MG63 (cell line): Measurements from ENCODE around the gene ANXA1. TPM values are rescaled to one million over a fixed set of nuclear protein-coding genes. Genes with fewer than 3 reads are reported as not detected.
"Not testable (repeated sequence)": the region's sequence is repeated elsewhere in the genome, so short reads cannot be mapped to it uniquely, and the experiment has no call there.

Experiments
- DNase-seq: peaks from one replicate; pipeline ENCODE4 v3.0.0-alpha.2; 2020
- H3K27me3 ChIP-seq: fragments of 250-450 bp; sonication (Bioruptor Pico); 2 replicates; pipeline ENCODE4 v1.5.1; 2020; ENCODE audit warnings: mild to moderate bottlenecking, moderate library complexity
- H3K36me3 ChIP-seq: fragments of 250-450 bp; sonication (Bioruptor Pico); 2 replicates; pipeline ENCODE4 v1.5.1; 2020; ENCODE audit warnings: mild to moderate bottlenecking, moderate library complexity
- H3K4me3 ChIP-seq: fragments of 250-450 bp; sonication (Bioruptor Pico); 2 replicates; pipeline ENCODE4 v1.5.1; 2020; ENCODE audit warnings: mild to moderate bottlenecking, moderate library complexity
- H3K9me3 ChIP-seq: fragments of 250-450 bp; sonication (Bioruptor Pico); 2 replicates; pipeline ENCODE4 v1.5.1; 2020; ENCODE audit warnings: mild to moderate bottlenecking, moderate library complexity
- total RNA-seq: library from RNA; depleted of rRNA; stranded (reverse); fragments of >200 nt; shearing (Covaris generic); gene quantifications from 2 replicates; pipeline ENCODE4 v1.2.3, GENCODE V29; 2014; ENCODE audit warnings: low replicate concordance; rRNA removed

The ANXA1 gene
- total RNA-seq: 531 and 667 TPM in 2 replicates

- no peaks in the 10 kb centered on the region for H3K27me3 ChIP-seq
- H3K9me3 ChIP-seq: no peaks in the 10 kb centered on the region
- peak within 1 kb of the TSS; percentile 62 for H3K4me3 ChIP-seq
- peak; percentile 3 for DNase-seq
- H3K36me3 ChIP-seq: peaks cover 29% of the 10 kb centered on the region
Measured at GRCh38 chr9:73151653-73152542, at the start of gene ANXA1. ANXA1 (plus strand) TSS chr9:73151865; CDS start chr9:73158536, 6,671 bp downstream.

DNA sequence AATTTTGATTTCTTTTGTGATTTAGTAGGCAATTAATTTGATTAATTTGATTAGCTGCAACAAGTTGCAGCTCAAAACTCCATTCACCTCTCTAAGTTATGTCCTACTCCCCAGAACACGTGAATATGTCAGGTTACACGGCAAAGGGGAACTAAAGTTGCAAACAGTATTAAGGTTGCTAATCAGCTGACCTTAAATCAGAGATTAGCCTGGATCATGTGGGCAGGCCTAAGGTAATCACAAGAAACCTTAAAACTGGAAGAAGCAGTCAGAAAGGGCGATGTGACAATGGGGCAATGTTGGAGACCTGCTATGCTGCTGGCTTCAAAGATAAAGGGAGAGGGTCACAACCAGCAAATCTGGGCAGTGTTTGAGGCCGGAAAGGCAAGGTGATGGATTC lies 47.3 kb upstream of the ANXA1 start:
- DNase-seq: no peak
- Histone ChIP-seq H3K36me3 (no peaks in the 10 kb centered on the region), H3K4me3 (no peak overlapping the region), H3K9me3 (no peaks in the 10 kb centered on the region), H3K27me3 (no peaks in the 10 kb centered on the region)

- H3K9me3 ChIP-seq: no peaks in the 10 kb centered on the region
- no peak overlapping the region for H3K4me3 ChIP-seq
- no peak for DNase-seq
- H3K36me3 ChIP-seq: no peaks in the 10 kb centered on the region
- no peaks in the 10 kb centered on the region for H3K27me3 ChIP-seq
Measured at GRCh38 chr9:73104921-73105320, 46.7 kb upstream of the ANXA1 start.

DNA sequence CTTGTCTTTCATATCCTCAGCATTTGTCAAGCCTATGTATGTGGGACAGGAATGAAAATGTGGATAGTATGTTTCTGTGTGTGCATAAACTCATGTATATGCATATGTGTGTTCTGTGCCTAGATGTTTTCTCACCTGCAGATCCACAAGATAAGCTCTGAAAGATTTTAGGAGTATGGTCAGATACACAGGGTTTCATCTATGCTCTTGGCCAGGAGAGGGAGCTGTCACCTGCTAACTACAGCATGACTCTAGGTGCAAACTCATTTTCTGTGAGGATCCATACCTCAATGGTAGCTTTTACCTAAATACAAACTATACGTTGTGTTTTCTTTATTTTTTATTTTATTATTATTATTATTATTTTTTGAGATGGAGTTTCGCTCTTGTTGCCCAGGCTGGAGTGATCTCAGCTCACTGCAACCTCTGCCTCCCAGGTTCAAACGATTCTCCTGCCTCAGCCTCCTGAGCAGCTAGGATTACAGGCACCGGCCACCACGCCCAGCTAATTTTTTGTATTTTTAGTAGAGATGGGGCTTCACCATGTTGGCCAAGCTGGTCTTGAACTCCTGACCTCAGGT lies 44.1 kb upstream of the ANXA1 start:
- H3K36me3 ChIP-seq, H3K4me3 ChIP-seq, H3K27me3 ChIP-seq, H3K9me3 ChIP-seq: not testable (repeated sequence)
- DNase-seq: peak; percentile 17

DNA sequence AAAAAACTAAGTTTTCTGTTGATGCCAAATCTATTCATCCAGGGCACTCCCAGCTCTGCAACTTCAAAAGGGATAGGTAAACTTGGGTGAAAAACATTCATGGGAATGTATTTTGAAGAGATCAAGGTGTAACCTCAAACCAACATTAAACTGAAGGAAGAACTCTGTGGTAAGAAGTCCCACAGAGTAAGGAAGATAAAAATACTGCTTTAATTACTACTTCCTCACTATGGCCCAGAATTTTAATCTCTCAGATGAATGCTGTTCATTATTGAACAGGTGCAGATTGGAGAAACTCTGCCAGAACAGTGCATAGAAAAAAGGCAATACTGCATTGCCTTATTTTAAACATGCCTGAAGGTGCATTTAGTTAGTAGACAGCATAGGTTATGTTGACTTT lies 37.6 kb upstream of the ANXA1 start:
- Histone ChIP-seq H3K36me3 (no peaks in the 10 kb centered on the region), H3K27me3 (no peaks in the 10 kb centered on the region), H3K9me3 (no peaks in the 10 kb centered on the region), H3K4me3 (no peak overlapping the region)
- DNase-seq: no peak

GRCh38 chr9:73114958-73115357 lies 36.7 kb upstream of the ANXA1 start:
- no peaks in the 10 kb centered on the region for H3K9me3 ChIP-seq
- H3K4me3 ChIP-seq: no peak overlapping the region
- H3K27me3 ChIP-seq: no peaks in the 10 kb centered on the region
- no peak for DNase-seq
- no peaks in the 10 kb centered on the region for H3K36me3 ChIP-seq

DNA sequence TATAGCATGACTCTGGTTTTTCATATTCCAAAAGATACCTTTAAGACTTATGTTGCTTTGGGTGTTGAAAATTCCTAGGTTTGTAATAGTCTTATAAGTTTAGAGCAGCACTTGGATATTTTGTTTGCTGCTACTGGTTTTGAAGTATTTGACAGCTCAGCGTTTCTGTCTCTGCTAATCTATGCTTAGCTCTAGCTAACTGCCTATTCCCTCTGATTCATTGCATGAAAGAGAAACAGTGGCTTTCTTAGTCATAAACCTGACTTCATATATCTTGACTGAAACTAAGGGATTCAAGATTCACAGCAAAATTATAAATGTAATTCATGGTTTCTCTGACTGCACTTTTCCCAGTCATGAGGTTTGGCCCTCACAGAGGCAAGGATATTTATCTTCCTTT lies 35.6 kb upstream of the ANXA1 start:
- no peak for DNase-seq
- H3K36me3 ChIP-seq: no peaks in the 10 kb centered on the region
- no peak overlapping the region for H3K4me3 ChIP-seq

DNA sequence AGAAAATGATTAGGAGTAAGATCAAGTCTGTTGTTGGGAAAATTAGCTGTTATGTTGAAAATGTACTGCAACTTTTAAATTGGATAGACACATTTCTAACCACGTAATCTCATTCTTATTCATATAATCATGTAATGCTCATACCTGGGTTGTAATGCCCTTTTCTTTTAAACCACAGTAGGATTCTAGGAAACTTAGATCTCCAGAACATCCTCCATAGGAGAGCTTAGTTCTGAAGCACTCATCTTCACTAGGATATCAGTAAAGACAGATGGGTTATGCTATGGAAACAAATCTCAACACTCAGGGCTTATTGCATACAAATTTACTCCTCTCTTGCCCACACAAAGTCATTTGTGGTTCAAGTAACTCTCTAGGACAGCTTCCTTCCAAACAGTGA lies 34.8 kb upstream of the ANXA1 start:
- H3K36me3 ChIP-seq: no peaks in the 10 kb centered on the region
- no peaks in the 10 kb centered on the region for H3K27me3 ChIP-seq
- no peaks in the 10 kb centered on the region for H3K9me3 ChIP-seq
- DNase-seq: no peak
- H3K4me3 ChIP-seq: no peak overlapping the region

More for the DNA sequence above, 35.6 kb upstream of the ANXA1 start:
- Histone ChIP-seq H3K27me3 (no peaks in the 10 kb centered on the region), H3K9me3 (no peaks in the 10 kb centered on the region)

- H3K27me3 ChIP-seq: no peaks in the 10 kb centered on the region
- no peak overlapping the region for H3K4me3 ChIP-seq
- no peak for DNase-seq
- no peaks in the 10 kb centered on the region for H3K36me3 ChIP-seq
- H3K9me3 ChIP-seq: no peaks in the 10 kb centered on the region
Measured at GRCh38 chr9:73118286-73118685, 33.4 kb upstream of the ANXA1 start.

- no peak overlapping the region for H3K4me3 ChIP-seq
- H3K9me3 ChIP-seq: no peaks in the 10 kb centered on the region
- no peaks in the 10 kb centered on the region for H3K36me3 ChIP-seq
- no peaks in the 10 kb centered on the region for H3K27me3 ChIP-seq
- peak; percentile 70 for DNase-seq
Measured at GRCh38 chr9:73118898-73119554, 32.6 kb upstream of the ANXA1 start.

DNA sequence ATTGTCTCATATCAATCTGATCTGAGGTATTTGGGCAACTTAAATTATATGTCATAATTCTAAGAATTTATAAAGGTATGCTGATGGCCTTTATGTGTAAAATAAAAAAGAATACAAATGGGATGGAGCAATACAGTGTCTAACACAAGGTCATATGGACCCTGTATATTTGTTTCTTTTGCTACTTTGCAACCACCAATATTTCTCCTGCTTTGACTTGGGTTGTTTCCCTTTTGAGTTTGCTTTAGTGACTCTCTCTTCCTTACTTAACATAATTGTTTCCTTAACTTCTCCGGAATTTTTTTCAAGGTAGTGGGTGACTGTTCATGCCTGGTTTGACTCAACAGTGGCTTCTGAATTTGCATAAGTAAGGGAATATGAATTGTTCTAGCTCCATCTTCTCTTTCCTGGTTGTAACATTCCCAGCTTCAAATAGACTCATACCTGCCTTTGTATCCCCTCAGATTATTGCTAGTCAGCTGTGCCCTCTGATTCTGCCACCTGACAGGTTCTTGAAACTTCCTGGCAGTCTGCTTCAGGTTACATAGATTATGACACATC lies 30.2 kb upstream of the ANXA1 start:
- Histone ChIP-seq H3K36me3 (no peaks in the 10 kb centered on the region), H3K9me3 (no peaks in the 10 kb centered on the region), H3K4me3 (no peak overlapping the region), H3K27me3 (no peaks in the 10 kb centered on the region)
- no peak for DNase-seq

GRCh38 chr9:73125651-73126050 lies 26.0 kb upstream of the ANXA1 start:
- H3K27me3 ChIP-seq: no peaks in the 10 kb centered on the region
- no peak for DNase-seq
- no peaks in the 10 kb centered on the region for H3K36me3 ChIP-seq
- H3K4me3 ChIP-seq: no peak overlapping the region
- H3K9me3 ChIP-seq: no peaks in the 10 kb centered on the region

DNA sequence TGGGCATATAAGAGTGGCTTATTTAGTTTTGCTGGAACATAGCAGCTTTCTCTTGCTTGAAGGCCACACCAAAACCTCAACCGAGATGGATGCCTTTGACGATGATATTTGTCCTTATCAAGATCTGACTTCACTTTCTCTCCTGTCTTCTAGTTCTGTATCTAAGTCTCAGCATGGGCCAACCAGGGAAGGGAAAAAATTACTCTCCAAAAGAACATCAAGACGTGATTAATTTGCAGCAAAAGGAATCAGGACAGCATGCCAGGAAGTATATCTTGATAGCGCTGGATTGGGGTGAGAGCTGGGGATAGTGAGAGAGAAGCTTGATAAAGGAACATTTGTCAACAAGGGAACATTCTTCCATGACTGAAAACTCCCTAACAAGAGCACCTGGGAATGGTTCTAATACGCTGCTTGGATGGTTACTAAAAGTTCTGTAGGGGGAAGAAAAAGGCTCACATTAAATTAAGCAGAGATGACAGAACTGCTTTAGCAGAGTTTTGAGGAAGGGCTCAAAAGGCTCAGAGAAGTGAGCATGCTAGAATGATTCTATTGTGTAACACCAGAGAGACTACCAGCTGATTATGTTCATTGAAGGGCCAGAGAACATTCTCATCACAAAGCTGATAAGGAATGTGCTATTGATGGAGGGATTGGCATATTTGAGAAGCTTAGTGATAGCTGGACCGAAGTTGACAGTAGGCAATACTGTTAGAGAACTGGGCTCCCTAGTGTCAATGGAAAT lies 21.6 kb upstream of the ANXA1 start:
- H3K27me3 ChIP-seq: no peaks in the 10 kb centered on the region
- DNase-seq: no peak
- no peaks in the 10 kb centered on the region for H3K36me3 ChIP-seq
- H3K9me3 ChIP-seq: no peaks in the 10 kb centered on the region
- no peak overlapping the region for H3K4me3 ChIP-seq

- no peaks in the 10 kb centered on the region for H3K9me3 ChIP-seq
- no peaks in the 10 kb centered on the region for H3K27me3 ChIP-seq
- no peak for DNase-seq
- H3K36me3 ChIP-seq: no peaks in the 10 kb centered on the region
- peak overlapping the region; percentile 55 for H3K4me3 ChIP-seq
Measured at GRCh38 chr9:73131461-73131860, 20.2 kb upstream of the ANXA1 start.

DNA sequence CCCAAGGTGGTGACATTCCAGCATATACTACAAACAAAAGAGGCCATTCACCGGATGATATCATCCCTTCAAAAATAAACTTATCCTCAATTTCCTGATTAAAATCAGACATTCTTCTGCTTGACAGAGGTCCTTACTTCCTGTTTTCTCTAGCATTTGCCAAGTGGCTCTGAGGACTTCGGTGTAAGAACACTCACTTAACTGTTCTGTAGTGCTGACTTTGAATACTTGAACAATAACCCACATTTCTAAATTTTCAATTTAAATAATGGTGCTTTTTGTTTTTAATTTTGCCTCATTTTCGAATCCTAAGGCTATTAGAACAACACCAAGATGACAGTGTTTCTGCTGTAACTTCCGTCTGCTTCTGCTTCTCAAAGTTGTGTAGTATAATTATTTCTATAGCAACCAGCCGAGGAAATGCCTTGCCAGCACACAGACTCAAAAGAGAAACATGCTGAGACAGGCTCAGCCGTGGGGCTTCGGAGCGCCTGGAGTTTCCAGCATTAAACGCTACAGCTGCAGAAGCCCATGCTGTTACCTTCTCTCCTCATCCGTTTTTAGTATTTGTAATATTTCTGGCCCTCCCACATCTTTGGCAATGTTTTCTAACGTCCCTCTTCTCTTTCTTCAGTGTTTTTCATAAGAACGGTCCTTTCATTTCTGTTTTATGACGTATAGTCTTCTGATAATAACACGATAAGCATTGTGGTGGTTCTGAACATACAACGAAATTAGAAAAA lies 19.5 kb upstream of the ANXA1 start:
- Histone ChIP-seq H3K9me3 (no peaks in the 10 kb centered on the region), H3K36me3 (no peaks in the 10 kb centered on the region), H3K27me3 (no peaks in the 10 kb centered on the region), H3K4me3 (peak overlapping the region; percentile 55)
- DNase-seq: peak; percentile 72

DNA sequence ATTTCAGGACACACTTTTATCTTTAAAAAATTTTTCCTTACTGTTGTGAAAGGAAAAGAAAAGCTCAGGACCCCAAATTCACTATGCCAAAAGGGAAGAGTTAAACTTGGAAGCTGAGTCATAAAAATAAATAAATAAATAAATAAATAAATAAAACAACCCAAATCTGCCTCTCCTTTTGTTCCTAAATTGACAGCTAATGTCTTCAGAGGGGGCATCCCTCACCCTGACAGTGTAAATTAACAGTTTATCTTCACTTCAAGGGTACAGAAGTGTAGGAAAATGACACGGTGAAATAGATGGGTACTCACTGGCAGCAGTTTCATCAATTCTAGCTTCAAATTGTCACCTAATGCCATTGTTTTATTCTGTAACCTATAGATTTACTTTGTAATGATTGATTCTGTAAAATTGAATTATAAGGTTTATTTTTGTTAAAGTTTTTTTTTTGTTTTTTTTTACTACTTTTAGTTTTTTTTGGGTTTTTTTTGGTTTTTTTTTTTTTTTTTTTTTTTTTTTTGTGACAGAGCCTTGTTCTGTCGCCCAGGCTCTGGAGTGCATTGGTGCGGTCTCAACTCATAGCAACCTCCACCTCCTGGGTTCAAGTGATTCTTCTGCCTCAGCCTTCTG lies 18.5 kb upstream of the ANXA1 start:
- peak overlapping the region; percentile 55 for H3K4me3 ChIP-seq
- H3K9me3 ChIP-seq: no peaks in the 10 kb centered on the region
- no peak for DNase-seq

More for the DNA sequence above, 18.5 kb upstream of the ANXA1 start:
- Histone ChIP-seq H3K27me3 (no peaks in the 10 kb centered on the region), H3K36me3 (no peaks in the 10 kb centered on the region)
